Measurements from ENCODE around the gene C13orf46.

- TF ChIP-seq POLR2AphosphoS5 (IDR thresholded peaks at IDR 0.05; ENCODE audit: low read depth, low read length) (no peak), POLR2A (IDR thresholded peaks at IDR 0.05; ENCODE audit: low read depth, low read length) (no peak)
Measured at GRCh38 chr13:113974304-113975281, 717 bp upstream of the C13orf46 start.

All from GM12892 (cell line).